Activated naive CD4-positive, alpha-beta T cell treated with anti-CD3 and anti-CD28 coated beads, Interleukin-2, amount 10 ng/mL, durations not matched to agents 7 days and 5 days (primary cell): ENCODE results near the gene AKTIP.
A peak's percentile ranks its signal among the peaks of the same experiment; 100 is the strongest.

Experiments used
- CTCF ChIA-PET: fragments of 350-600 bp; sonication (Branson Sonifier 250); formaldehyde crosslinking; loops from one replicate; lab custom pipeline; 2021; ENCODE audit warnings: antibody characterized with exemption; lab: Charles Lee
- DNase-seq: peaks from one replicate; pipeline ENCODE4 v3.0.0-alpha.2; 2020
- H3K27ac Mint-ChIP-seq: one replicate; pipeline ENCODE4 v1.8.0; 2021; ENCODE audit warnings: mild to moderate bottlenecking, moderate library complexity, mixed read lengths
- H3K27me3 Mint-ChIP-seq: one replicate; pipeline ENCODE4 v1.8.0; 2021; ENCODE audit warnings: mild to moderate bottlenecking, mixed read lengths
- H3K36me3 Mint-ChIP-seq: one replicate; pipeline ENCODE4 v1.8.0; 2021; ENCODE audit warnings: mixed read lengths
- H3K4me1 Mint-ChIP-seq: one replicate; pipeline ENCODE4 v1.8.0; 2021; ENCODE audit warnings: mixed read lengths
- H3K4me3 Mint-ChIP-seq: one replicate; pipeline ENCODE4 v1.8.0; 2021; ENCODE audit warnings: mild to moderate bottlenecking, moderate library complexity, mixed read lengths
- H3K9me3 Mint-ChIP-seq: one replicate; pipeline ENCODE4 v1.8.0; 2021; ENCODE audit warnings: mixed read lengths

AKTIP gene

DNA sequence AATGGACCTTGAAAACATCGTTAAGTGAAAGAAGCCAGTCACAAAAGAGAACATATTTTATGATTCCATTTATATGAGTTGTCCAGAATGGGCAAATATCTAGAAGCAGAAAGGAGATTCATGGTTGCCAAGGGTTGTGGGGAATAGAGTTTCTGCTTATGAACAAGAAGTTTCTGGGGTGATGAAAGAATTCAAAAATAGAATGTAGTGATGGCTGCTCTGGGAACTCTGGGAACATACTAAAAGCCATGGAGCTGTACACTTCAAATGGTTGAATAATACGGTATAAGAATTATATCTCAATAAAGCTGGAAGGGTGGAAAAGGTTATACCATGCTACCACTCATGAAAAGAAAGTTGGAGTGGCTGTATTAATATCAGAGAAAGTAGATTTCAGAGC is 18.5 kb downstream of the AKTIP start:
- CTCF ChIA-PET, result interaction anchor here (1.6 kb wide), 1 partner anchor 10 kb away, joined by 4 read pairs; no protein-coding TSS in a partner anchor
- Mint-ChIP-seq H3K4me3 (no peak overlapping the region), H3K9me3 (peaks cover 23% of the 10 kb centered on the region), H3K36me3 (peaks cover 93% of the 10 kb centered on the region), H3K27me3 (no peaks in the 10 kb centered on the region), H3K4me1 (peaks cover 8% of the 10 kb centered on the region), H3K27ac (peak overlapping the region; percentile 42)
- DNase-seq, result no peak

GRCh38 chr16:53482123-53482522 is 20.9 kb downstream of the AKTIP start:
- H3K4me3 Mint-ChIP-seq, result no peak overlapping the region
- CTCF ChIA-PET, result interaction anchor here (1.3 kb wide), 1 partner anchor 13 kb away, joined by 4 read pairs; no protein-coding TSS in a partner anchor
- peaks cover 15% of the 10 kb centered on the region for H3K4me1 Mint-ChIP-seq
- DNase-seq, result no peak
- peak overlapping the region; percentile 26 for H3K27ac Mint-ChIP-seq
- peaks cover 23% of the 10 kb centered on the region for H3K9me3 Mint-ChIP-seq
- H3K27me3 Mint-ChIP-seq, result no peaks in the 10 kb centered on the region
- H3K36me3 Mint-ChIP-seq, result peaks cover 94% of the 10 kb centered on the region

GRCh38 chr16:53480394-53480793 is 22.6 kb downstream of the AKTIP start:
- Mint-ChIP-seq H3K9me3 (peaks cover 13% of the 10 kb centered on the region), H3K36me3 (peaks cover 93% of the 10 kb centered on the region), H3K27ac (peak overlapping the region; percentile 42), H3K4me1 (peaks cover 28% of the 10 kb centered on the region), H3K4me3 (no peak overlapping the region), H3K27me3 (no peaks in the 10 kb centered on the region)
- DNase-seq, result no peak
- CTCF ChIA-PET, result no interaction called here

DNA sequence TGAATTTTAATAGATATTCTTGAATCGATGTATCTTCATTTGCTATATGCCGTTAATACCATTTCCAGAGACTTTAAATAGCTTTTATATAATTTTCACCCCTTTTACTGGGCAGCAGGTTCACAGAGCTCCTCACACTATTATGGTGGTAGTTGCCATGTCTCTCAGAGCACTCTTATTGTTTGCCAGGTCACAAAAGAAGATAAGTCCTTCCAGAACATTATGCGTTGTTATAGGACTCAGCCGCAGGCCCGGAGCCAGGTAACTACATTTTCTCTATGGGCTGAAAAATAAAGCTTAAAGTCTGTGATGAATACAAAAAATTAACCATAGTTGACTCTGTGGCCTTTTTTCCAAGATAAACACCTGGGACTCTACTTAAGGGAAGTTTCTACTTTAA is 24.0 kb downstream of the AKTIP start:
- no peak for DNase-seq
- H3K36me3 Mint-ChIP-seq, result peaks cover 91% of the 10 kb centered on the region
- H3K27me3 Mint-ChIP-seq, result no peaks in the 10 kb centered on the region
- H3K27ac Mint-ChIP-seq, result peak overlapping the region; percentile 8
- H3K4me3 Mint-ChIP-seq, result no peak overlapping the region
- H3K9me3 Mint-ChIP-seq, result peaks cover 4% of the 10 kb centered on the region
- CTCF ChIA-PET, result no interaction called here
- H3K4me1 Mint-ChIP-seq, result peaks cover 34% of the 10 kb centered on the region

GRCh38 chr16:53476867-53477266 is 26.1 kb downstream of the AKTIP start:
- CTCF ChIA-PET, result no interaction called here
- Mint-ChIP-seq H3K27ac (no peak overlapping the region), H3K9me3 (peaks cover 2% of the 10 kb centered on the region), H3K4me1 (peaks cover 32% of the 10 kb centered on the region), H3K27me3 (no peaks in the 10 kb centered on the region), H3K36me3 (peaks cover 91% of the 10 kb centered on the region), H3K4me3 (no peak overlapping the region)
- no peak for DNase-seq

DNA sequence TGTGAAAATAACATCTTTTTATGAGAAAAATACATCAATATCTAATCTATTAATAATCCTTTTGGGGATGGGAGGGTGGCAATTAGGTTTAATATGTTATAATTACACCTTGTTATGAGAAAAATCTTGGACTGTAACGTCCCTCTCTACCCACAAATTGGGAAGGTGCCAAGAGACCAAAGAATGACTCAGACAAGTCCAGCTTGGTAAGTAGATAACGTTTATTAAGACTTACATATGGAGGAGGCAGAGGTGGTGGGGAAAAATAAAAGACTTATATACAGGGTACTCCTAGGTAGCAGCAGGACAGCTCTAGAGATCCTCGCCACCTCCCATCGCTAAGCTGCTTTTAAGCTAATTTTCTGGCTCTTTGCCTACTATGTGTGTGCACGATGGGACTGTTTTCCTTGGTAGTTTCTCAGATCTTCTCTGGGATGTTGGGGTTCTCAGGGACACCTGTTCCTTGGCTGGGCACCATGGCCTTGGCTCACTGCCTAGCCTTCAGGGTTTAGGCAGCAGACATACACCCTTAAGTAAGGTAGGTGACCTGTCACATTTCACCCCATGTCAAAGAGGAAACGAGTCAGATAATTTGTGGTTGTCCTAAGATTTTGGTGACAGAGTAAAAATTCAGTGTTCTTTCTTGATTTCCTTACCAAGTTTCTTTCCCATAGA is 37.3 kb downstream of the AKTIP start:
- no peak overlapping the region for H3K4me3 Mint-ChIP-seq
- H3K27me3 Mint-ChIP-seq, result no peaks in the 10 kb centered on the region
- DNase-seq, result no peak
- peaks cover 63% of the 10 kb centered on the region for H3K36me3 Mint-ChIP-seq
- no peaks in the 10 kb centered on the region for H3K9me3 Mint-ChIP-seq
- CTCF ChIA-PET, result no interaction called here
- no peak overlapping the region for H3K27ac Mint-ChIP-seq
- H3K4me1 Mint-ChIP-seq, result peaks cover 40% of the 10 kb centered on the region

DNA sequence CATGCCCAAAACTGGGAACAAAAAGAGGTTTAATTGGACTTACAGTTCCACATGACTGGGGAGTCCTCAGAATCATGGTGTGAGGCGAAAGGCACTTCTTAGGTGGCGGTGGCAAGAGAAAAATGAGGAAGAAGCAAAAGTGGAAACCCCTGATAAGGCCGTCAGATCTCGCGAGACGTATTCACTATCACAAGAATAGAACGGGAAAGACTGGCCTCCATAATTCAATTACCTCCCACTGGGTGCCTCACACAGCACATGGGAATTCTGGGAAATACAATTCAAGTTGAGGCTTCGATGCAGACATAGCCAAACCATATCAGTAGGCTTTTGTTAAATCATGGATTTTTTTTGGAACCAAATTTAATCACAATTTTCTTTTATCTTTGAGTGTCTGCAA is 44.4 kb downstream of the AKTIP start:
- Mint-ChIP-seq H3K9me3 (no peaks in the 10 kb centered on the region), H3K4me3 (peak overlapping the region; percentile 79), H3K36me3 (peaks cover 76% of the 10 kb centered on the region), H3K4me1 (peaks cover 93% of the 10 kb centered on the region), H3K27me3 (no peaks in the 10 kb centered on the region), H3K27ac (peak overlapping the region; percentile 98)
- no peak for DNase-seq
- CTCF ChIA-PET, result interaction anchor here (2.3 kb wide), 1 partner anchor 23 kb away, joined by 10 read pairs; no protein-coding TSS in a partner anchor

DNA sequence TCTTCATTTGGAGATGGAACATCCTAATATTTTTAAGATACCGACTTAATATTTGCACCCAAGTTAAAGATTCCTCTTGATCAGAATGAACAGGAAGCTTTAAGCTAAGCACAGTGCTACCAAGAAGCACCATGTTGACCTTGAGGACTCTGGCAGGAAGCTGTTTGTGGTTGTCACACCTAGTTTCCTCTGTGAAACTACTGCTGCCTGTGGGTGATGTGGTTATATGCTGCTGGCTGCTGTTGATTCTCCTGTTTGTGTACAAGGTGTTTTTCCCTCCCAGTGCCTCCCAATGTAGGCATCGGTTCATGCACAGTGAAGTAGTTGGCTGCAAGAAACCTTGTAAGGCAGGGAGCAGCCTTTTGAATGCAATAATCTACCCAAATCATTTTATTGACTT is 45.3 kb downstream of the AKTIP start:
- Mint-ChIP-seq H3K9me3 (no peaks in the 10 kb centered on the region), H3K4me1 (peaks cover 95% of the 10 kb centered on the region), H3K36me3 (peaks cover 80% of the 10 kb centered on the region), H3K4me3 (peak overlapping the region; percentile 79), H3K27ac (peak overlapping the region; percentile 98), H3K27me3 (no peaks in the 10 kb centered on the region)
- DNase-seq, result peak; percentile 88
- CTCF ChIA-PET, result interaction anchor here (2.3 kb wide), 1 partner anchor 22 kb away, joined by 10 read pairs; no protein-coding TSS in a partner anchor

DNA sequence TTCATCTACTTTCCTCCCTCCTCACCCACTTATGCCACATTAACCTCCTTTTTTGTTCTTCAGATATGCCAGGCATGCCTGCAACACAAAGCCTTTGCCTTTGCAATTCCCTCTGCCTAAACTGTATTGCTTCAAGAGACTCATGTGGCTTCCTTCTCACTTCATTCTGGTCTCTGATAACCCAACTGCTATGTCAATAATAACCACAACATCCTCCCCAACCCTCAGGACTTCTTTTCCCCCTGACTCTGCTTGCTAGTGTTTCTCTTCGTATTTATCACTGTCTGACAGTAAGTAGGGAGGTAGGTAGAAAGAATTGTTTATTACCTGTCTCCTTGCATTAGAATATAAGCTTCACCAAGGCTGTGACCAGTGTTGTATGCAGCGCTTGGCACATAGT is 46.4 kb downstream of the AKTIP start:
- H3K36me3 Mint-ChIP-seq, result peaks cover 77% of the 10 kb centered on the region
- peak; percentile 46 for DNase-seq
- H3K4me3 Mint-ChIP-seq, result peak overlapping the region; percentile 79
- no peaks in the 10 kb centered on the region for H3K9me3 Mint-ChIP-seq
- peak overlapping the region; percentile 98 for H3K27ac Mint-ChIP-seq
- CTCF ChIA-PET, result interaction anchor here (1.6 to 2.3 kb wide), 2 partner anchors 21 to 42 kb away, joined by 4 to 10 read pairs; no protein-coding TSS in a partner anchor
- H3K27me3 Mint-ChIP-seq, result no peaks in the 10 kb centered on the region
- peaks cover 95% of the 10 kb centered on the region for H3K4me1 Mint-ChIP-seq

- CTCF ChIA-PET, result interaction anchor here (1.6 kb wide), 1 partner anchor 18 kb away, joined by 9 read pairs; no protein-coding TSS in a partner anchor
- Mint-ChIP-seq H3K4me1 (peaks cover 87% of the 10 kb centered on the region), H3K27ac (peak overlapping the region; percentile 85), H3K27me3 (no peaks in the 10 kb centered on the region), H3K36me3 (peaks cover 72% of the 10 kb centered on the region), H3K9me3 (no peaks in the 10 kb centered on the region), H3K4me3 (peak overlapping the region; percentile 5)
- peak; percentile 38 for DNase-seq
Measured at GRCh38 chr16:53453928-53454327, 49.1 kb downstream of the AKTIP start.

DNA sequence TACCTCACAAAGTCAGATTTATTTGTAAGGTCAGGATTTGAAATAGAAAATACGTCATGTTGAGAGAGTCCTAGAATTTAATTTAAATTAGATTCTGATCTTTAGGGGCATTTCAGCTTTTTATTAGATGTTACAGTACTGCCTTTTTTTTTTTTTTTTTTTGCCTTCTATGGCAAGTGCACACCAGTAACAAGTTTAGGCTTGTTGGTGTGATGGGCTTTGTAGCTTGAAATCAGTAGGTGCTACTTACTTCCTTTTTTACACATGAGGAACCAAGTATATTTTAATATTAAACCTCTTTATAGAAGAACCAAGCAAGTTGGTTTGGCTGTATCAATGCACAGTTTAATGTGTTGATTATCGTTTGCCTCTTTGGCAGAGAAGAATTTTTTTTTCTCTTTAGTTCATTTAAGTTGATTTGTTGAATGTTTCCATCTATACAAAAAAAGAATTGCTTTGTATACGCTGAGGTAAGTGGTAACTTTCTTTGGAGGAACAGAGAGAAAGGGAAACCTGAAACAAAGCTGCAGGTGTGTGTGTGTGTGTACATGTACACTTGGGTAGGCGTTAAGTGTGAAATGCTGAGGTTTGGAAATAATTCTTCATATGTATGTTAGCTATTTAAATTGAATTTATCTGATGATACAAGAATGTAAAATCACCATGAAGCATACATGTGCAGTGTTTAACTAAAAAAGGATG is 53.0 kb downstream of the AKTIP start:
- Mint-ChIP-seq H3K27ac (peak overlapping the region; percentile 81), H3K36me3 (peaks cover 72% of the 10 kb centered on the region), H3K27me3 (no peaks in the 10 kb centered on the region), H3K9me3 (no peaks in the 10 kb centered on the region), H3K4me3 (peak overlapping the region; percentile 65), H3K4me1 (peaks cover 65% of the 10 kb centered on the region)
- no peak for DNase-seq
- CTCF ChIA-PET, result interaction anchor here (0.9 kb wide), 1 partner anchor 14 kb away, joined by 3 read pairs; no protein-coding TSS in a partner anchor

GRCh38 chr16:53446090-53446489 is 56.9 kb downstream of the AKTIP start:
- CTCF ChIA-PET, result no interaction called here
- Mint-ChIP-seq H3K27me3 (no peaks in the 10 kb centered on the region), H3K4me1 (peaks cover 38% of the 10 kb centered on the region), H3K4me3 (no peak overlapping the region), H3K27ac (no peak overlapping the region), H3K9me3 (peaks cover 9% of the 10 kb centered on the region), H3K36me3 (peaks cover 79% of the 10 kb centered on the region)
- no peak for DNase-seq

GRCh38 chr16:53445534-53445933 is 57.5 kb downstream of the AKTIP start:
- H3K4me3 Mint-ChIP-seq, result no peak overlapping the region
- DNase-seq, result no peak
- H3K27me3 Mint-ChIP-seq, result no peaks in the 10 kb centered on the region
- peak overlapping the region; percentile 1 for H3K27ac Mint-ChIP-seq
- peaks cover 36% of the 10 kb centered on the region for H3K4me1 Mint-ChIP-seq
- H3K9me3 Mint-ChIP-seq, result peaks cover 9% of the 10 kb centered on the region
- H3K36me3 Mint-ChIP-seq, result peaks cover 80% of the 10 kb centered on the region
- CTCF ChIA-PET, result no interaction called here
